Neuronal stem cell (in vitro differentiated cells): ENCODE data around the gene TEK.

Experiments used
- DNase-seq: peaks from one replicate; pipeline ENCODE4 v3.0.0-alpha.2; 2013; ENCODE audit warnings: low spot score
- H2AFZ ChIP-seq: one replicate; pipeline ENCODE4 v1.6.1; 2013; ENCODE audit warnings: mild to moderate bottlenecking, low read length, inconsistent platforms
- H2AK5ac ChIP-seq: 2 replicates; pipeline ENCODE4 v1.6.1; 2013; ENCODE audit warnings: low read depth, mild to moderate bottlenecking, inconsistent platforms, low read length, moderate library complexity, mixed read lengths
- H2BK120ac ChIP-seq: 2 replicates; pipeline ENCODE4 v1.6.1; 2013; ENCODE audit warnings: low read depth, mild to moderate bottlenecking, inconsistent platforms, low read length, moderate library complexity, mixed read lengths
- H2BK12ac ChIP-seq: one replicate; pipeline ENCODE4 v1.6.1; 2013; ENCODE audit warnings: low read length, inconsistent platforms
- H2BK15ac ChIP-seq: 2 replicates; pipeline ENCODE4 v1.6.1; 2013; ENCODE audit warnings: mild to moderate bottlenecking, low read length, inconsistent platforms, mixed read lengths
- H2BK5ac ChIP-seq: one replicate; pipeline ENCODE4 v1.6.1; 2013; ENCODE audit warnings: inconsistent platforms, mild to moderate bottlenecking, low read length, moderate library complexity
- H3K14ac ChIP-seq: one replicate; pipeline ENCODE4 v1.6.1; 2013; ENCODE audit warnings: low read length, inconsistent platforms
- H3K18ac ChIP-seq: 2 replicates; pipeline ENCODE4 v1.6.1; 2013; ENCODE audit warnings: low read length, inconsistent platforms
- H3K23ac ChIP-seq: 2 replicates; pipeline ENCODE4 v1.6.1; 2013; ENCODE audit warnings: low read depth, mild to moderate bottlenecking, mixed read lengths, low read length, inconsistent platforms; ENCODE audit not compliant: poor library complexity
- H3K27ac ChIP-seq: replicated peaks from 3 replicates; pipeline ENCODE4 v1.5.1; 2013; ENCODE audit warnings: low read length, inconsistent platforms
- H3K27me3 ChIP-seq, 3 experiments: 2 replicates each; pipeline ENCODE4 v1.6.1; 2013; ENCODE audit warnings: low read length in 3 of 3, mild to moderate bottlenecking in 2 of 3, inconsistent platforms in 1 of 3, low read depth in 1 of 3, mixed read lengths in 1 of 3, moderate library complexity in 1 of 3; ENCODE audit not compliant: control insufficient read depth in 3 of 3, insufficient read depth in 3 of 3
- H3K36me3 ChIP-seq, 2 donors: replicated peaks in 1 of 2; 2 replicates each; pipeline ENCODE4 v1.6.1; 2013; ENCODE audit warnings: low read length in 2 of 2; ENCODE audit not compliant: control insufficient read depth in 2 of 2, insufficient read depth in 2 of 2
- H3K4ac ChIP-seq: 2 replicates; pipeline ENCODE4 v1.6.1; 2013; ENCODE audit warnings: inconsistent platforms, mild to moderate bottlenecking, low read length, moderate library complexity
- H3K4me1 ChIP-seq, 2 donors: 1 replicate in 1 of 2; 2 replicates in 1 of 2; pipeline ENCODE4 v1.6.1; 2013; ENCODE audit warnings: low read length in 2 of 2, low read depth in 1 of 2; ENCODE audit not compliant: control insufficient read depth in 2 of 2, insufficient read depth in 1 of 2
- H3K4me2 ChIP-seq: one replicate; pipeline ENCODE4 v1.6.1; 2013; ENCODE audit warnings: mild to moderate bottlenecking, low read length, inconsistent platforms; ENCODE audit not compliant: insufficient read depth, poor library complexity, severe bottlenecking
- H3K4me3 ChIP-seq, 2 donors: 2 replicates each; pipeline ENCODE4 v1.5.1; 2013; ENCODE audit warnings: low read length in 2 of 2, mild to moderate bottlenecking in 2 of 2, inconsistent platforms in 1 of 2, moderate library complexity in 1 of 2
- H3K79me1 ChIP-seq: one replicate; pipeline ENCODE4 v1.6.1; 2013; ENCODE audit warnings: low read depth, mild to moderate bottlenecking, inconsistent platforms, low read length, moderate library complexity
- H3K9ac ChIP-seq: one replicate; pipeline ENCODE4 v1.6.1; 2013; ENCODE audit warnings: mild to moderate bottlenecking, low read depth, low read length, inconsistent platforms; ENCODE audit not compliant: poor library complexity
- H3K9me3 ChIP-seq, 2 donors: replicated peaks in 1 of 2; 2 replicates each; pipeline versions ENCODE3 to v1.6.1; 2013; ENCODE audit warnings: low read length in 2 of 2, mild to moderate bottlenecking in 2 of 2, inconsistent platforms in 1 of 2, low read depth in 1 of 2, mixed read lengths in 1 of 2, moderate library complexity in 1 of 2; ENCODE audit not compliant: control insufficient read depth in 2 of 2, insufficient read depth in 1 of 2
- H4K8ac ChIP-seq: one replicate; pipeline ENCODE4 v1.6.1; 2013; ENCODE audit warnings: low read depth, mild to moderate bottlenecking, inconsistent platforms, low read length, moderate library complexity
- H4K91ac ChIP-seq: one replicate; pipeline ENCODE4 v1.6.1; 2013; ENCODE audit warnings: low read length, low read depth, mild to moderate bottlenecking, inconsistent platforms; ENCODE audit not compliant: poor library complexity
- WGBS, 2 donors: extraction: QIAGEN DNeasy Blood & Tissue Kit; methylation state at CpG; one replicate each; pipeline ENCODE4 v1.1.7; 2013; ENCODE audit warnings: missing lambda C conversion rate in 2 of 2, mixed read lengths in 1 of 2; ENCODE audit not compliant: insufficient read length in 2 of 2, insufficient replicate concordance in 1 of 2; ENCODE audit errors: extremely low coverage in 2 of 2; 5-methylcytosine and 5-hydroxymethylcytosine counted together

Gene TEK

DNA sequence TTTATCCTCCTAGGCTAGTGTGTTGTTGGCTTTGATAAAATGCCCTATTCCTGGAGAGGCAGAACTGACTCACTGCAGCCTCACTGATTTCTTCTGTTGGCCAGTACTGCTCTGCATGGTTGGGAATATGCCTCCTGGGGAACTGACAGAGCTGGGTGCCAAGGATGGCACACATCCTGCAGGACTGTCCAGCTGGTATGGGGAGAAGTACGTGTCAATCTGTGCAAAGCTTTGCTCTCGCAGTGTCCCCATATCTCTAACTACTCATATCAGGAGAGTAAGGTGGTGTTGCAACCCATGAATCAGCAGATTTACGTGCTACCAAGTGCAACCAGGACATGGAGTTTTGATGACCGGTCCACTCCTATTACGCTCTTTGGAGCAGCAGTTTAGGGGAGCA is 74.7 kb downstream of the TEK start:
- H3K9me3 ChIP-seq: no peaks in the 10 kb centered on the region
- H3K4ac ChIP-seq: no peak overlapping the region
- WGBS, 2 donors: no CpG with 5 or more reads among the region's 5 CpGs
- no peak overlapping the region for H2BK120ac ChIP-seq
- no peak overlapping the region for H3K23ac ChIP-seq
- no peak overlapping the region for H2BK5ac ChIP-seq
- no peaks in the 10 kb centered on the region for H3K4me1 ChIP-seq
- no peak overlapping the region for H4K8ac ChIP-seq
- DNase-seq: no peak
- no peak overlapping the region for H3K14ac ChIP-seq
- no peaks in the 10 kb centered on the region for H3K27me3 ChIP-seq
- no peak overlapping the region for H3K27ac ChIP-seq
- peaks cover 0 to 10% of the 10 kb centered on the region in 2 donors for H3K36me3 ChIP-seq
- H3K9ac ChIP-seq: no peak overlapping the region
- no peak overlapping the region for H3K18ac ChIP-seq
- H2BK15ac ChIP-seq: no peak overlapping the region
- H3K79me1 ChIP-seq: no peaks in the 10 kb centered on the region
- no peak overlapping the region for H3K4me2 ChIP-seq
- no peak overlapping the region for H2BK12ac ChIP-seq
- no peak overlapping the region for H2AFZ ChIP-seq
- H2AK5ac ChIP-seq: no peak overlapping the region
- no peak overlapping the region for H4K91ac ChIP-seq
- H3K4me3 ChIP-seq: no peak overlapping the region

DNA sequence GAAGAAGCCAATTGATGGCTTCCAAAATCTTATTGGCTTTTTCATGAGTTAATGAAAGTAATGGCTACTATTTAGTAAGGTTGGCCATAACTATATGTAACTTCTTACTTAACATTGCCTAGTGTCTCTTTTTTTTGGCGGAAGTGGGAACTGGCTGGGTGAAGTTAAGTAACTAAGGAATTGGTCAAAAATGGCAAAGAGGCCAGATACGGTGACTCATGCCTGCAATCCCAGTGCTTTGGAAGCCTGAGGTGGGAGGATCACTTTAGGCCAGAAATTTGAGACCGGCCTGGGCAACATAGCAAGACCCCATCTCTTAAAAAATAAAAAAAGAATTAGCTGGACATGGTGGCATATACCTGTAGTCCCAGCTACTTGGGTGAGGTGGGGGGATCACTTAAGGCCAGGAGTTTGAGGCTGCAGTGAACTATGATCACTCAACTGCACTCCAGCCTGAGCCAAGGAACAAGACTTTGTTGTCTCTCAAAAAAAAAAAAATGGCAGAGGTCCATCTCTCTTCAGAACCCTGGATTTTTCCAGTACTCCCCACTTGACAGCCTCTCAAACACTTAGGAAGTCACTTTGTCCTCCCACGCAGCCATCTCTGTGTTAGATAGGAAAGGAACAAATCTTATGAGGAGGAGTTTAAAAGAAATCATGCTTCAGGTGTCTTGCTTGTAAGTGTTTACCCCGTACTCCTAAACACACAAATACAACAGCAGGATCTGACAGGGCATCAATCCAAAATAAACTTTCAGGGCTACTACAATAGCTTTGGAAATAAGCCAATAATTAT is 75.7 kb downstream of the TEK start:
- Histone ChIP-seq H3K4me2 (no peak overlapping the region), H3K4me1 (no peaks in the 10 kb centered on the region), H3K4ac (no peak overlapping the region), H2AFZ (no peak overlapping the region), H3K36me3 (peaks cover 0 to 10% of the 10 kb centered on the region in 2 donors), H3K9ac (no peak overlapping the region), H3K27ac (no peak overlapping the region), H4K8ac (no peak overlapping the region), H2BK5ac (no peak overlapping the region), H3K4me3 (no peak overlapping the region), H3K18ac (no peak overlapping the region), H3K23ac (no peak overlapping the region), H3K27me3 (no peaks in the 10 kb centered on the region), H2BK15ac (no peak overlapping the region), H2BK12ac (no peak overlapping the region), H3K79me1 (no peaks in the 10 kb centered on the region), H2AK5ac (no peak overlapping the region), H3K9me3 (no peaks in the 10 kb centered on the region), H4K91ac (no peak overlapping the region), H2BK120ac (no peak overlapping the region), H3K14ac (no peak overlapping the region)
- no peak for DNase-seq
- no CpG with 5 or more reads among the region's 5 CpGs for WGBS, 2 donors

DNA sequence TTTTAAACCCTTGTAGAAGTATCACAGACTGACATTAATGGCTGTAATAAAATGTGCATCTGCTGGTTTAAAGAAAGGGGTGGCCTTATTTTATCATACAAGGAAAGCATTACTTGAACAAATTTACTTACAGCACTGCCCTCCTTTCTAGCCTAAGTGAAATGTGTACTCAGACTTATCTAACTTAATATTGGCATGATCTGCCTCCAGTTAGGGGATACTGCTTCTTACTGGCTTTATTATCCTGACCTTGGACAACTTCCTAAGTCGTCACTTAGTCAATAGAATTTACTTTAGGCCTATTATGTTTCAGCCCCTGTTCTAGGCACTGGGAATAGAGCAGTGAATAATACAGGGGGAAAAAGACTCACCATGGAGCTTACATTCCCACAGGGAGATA is 79.4 kb downstream of the TEK start:
- H3K36me3 ChIP-seq: peaks cover 0 to 9% of the 10 kb centered on the region in 2 donors
- H2BK120ac ChIP-seq: no peak overlapping the region
- no CpG with 5 or more reads among the region's 1 CpG for WGBS, 2 donors
- H3K79me1 ChIP-seq: no peaks in the 10 kb centered on the region
- H3K18ac ChIP-seq: no peak overlapping the region
- no peak overlapping the region for H3K14ac ChIP-seq
- H3K23ac ChIP-seq: no peak overlapping the region
- no peaks in the 10 kb centered on the region for H3K9me3 ChIP-seq
- no peak overlapping the region for H2BK12ac ChIP-seq
- no peak overlapping the region for H2BK5ac ChIP-seq
- no peak for DNase-seq
- no peak overlapping the region for H3K4me2 ChIP-seq
- H2AFZ ChIP-seq: no peak overlapping the region
- no peak overlapping the region for H4K8ac ChIP-seq
- no peak overlapping the region for H3K4ac ChIP-seq
- H3K27ac ChIP-seq: no peak overlapping the region
- no peaks in the 10 kb centered on the region for H3K4me1 ChIP-seq
- H2AK5ac ChIP-seq: no peak overlapping the region
- no peaks in the 10 kb centered on the region for H3K27me3 ChIP-seq
- no peak overlapping the region for H3K4me3 ChIP-seq
- H3K9ac ChIP-seq: no peak overlapping the region
- H2BK15ac ChIP-seq: no peak overlapping the region
- H4K91ac ChIP-seq: no peak overlapping the region

DNA sequence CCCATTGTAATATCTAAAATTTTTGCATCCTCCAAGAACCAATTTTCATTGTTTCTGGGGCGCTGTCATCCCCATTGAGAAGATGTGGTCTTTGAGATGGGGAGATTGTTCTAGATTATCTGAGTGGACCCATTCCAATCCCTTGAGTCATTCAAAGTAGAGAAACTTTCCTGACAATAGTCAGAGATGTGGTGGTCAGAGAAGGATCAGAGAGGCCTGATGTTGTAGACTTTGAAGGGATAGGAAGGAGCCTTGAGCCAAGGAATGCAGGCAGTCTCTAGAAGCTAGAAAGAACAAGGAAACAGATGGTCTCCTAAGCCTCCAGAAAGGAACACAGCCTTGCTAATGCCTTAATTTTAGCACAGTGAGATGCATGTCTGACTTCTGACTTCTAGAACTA is 80.4 kb downstream of the TEK start:
- Histone ChIP-seq H3K79me1 (no peaks in the 10 kb centered on the region), H3K27ac (no peak overlapping the region), H4K8ac (no peak overlapping the region), H2BK5ac (no peak overlapping the region), H2BK15ac (no peak overlapping the region), H2BK12ac (no peak overlapping the region), H3K4me2 (no peak overlapping the region), H3K18ac (no peak overlapping the region), H3K4me1 (no peaks in the 10 kb centered on the region), H3K4me3 (no peak overlapping the region), H4K91ac (no peak overlapping the region), H3K9ac (no peak overlapping the region), H3K14ac (no peak overlapping the region), H2AFZ (no peak overlapping the region), H3K36me3 (peaks cover 0 to 5% of the 10 kb centered on the region in 2 donors), H3K4ac (no peak overlapping the region), H3K27me3 (no peaks in the 10 kb centered on the region), H2AK5ac (no peak overlapping the region), H3K9me3 (no peaks in the 10 kb centered on the region), H2BK120ac (no peak overlapping the region), H3K23ac (no peak overlapping the region)
- WGBS, 2 donors: no CpG with 5 or more reads among the region's 1 CpG
- DNase-seq: no peak
